22Rv1 (cell line): Measurements from ENCODE around the gene TNRC6B.

Source experiments
- H3K27ac ChIP-seq: fragments of 450-650 bp; 2 replicates; pipeline ENCODE4 v1.5.1; 2017
- CTCF ChIP-seq: fragments of 450-650 bp; IDR thresholded peaks from 2 replicates; pipeline ENCODE4 v1.5.1; 2017; ENCODE audit warnings: mild to moderate bottlenecking
- ZFX ChIP-seq: fragments of 450-650 bp; IDR thresholded peaks from 2 replicates; pipeline ENCODE4 v1.6.1; 2017; ENCODE audit warnings: antibody characterized with exemption, borderline replicate concordance

TNRC6B gene

GRCh38 chr22:40198733-40199132 lies 21.0 kb downstream of the TNRC6B start:
- TF ChIP-seq CTCF (no peak), ZFX (no peak)
- no peak overlapping the region for H3K27ac ChIP-seq

DNA sequence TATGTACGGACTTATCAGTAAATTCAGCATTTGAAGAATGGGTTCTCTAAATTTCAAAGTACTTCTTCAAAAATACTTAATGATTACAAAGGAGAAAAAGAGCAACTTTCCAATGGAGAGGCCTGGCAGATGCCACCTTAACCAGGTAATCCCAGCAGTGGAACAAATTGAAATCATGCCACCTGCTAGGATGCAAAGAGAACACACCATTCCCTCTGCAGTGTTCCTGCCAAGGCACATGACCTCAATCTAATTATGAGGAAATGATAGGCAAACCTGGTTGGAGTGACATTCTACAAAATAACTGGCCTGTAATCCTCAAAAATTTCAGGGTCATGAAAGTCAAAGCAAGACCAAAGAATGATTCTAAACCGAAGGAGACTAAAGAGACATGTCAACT lies 21.5 kb downstream of the TNRC6B start:
- TF ChIP-seq CTCF (no peak), ZFX (no peak)

DNA sequence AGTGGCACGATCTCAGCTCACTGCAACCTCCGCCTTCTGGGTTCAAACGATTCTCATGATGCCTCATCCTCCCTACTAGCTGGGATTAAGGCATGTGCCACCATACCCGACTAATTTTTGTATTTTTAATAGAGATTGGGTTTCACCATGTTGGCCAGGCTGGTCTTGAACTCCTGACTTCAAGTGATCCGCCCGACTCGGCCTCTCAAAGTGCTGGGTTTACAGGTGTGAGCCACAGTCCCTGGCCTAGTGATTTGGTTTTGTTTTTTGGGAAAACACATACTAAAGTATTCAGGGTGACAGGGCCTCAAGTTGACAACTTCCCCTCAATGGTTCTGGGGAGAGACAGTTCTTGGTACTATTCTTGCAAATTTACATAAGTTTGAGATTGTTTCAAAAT lies 22.1 kb downstream of the TNRC6B start:
- no peak overlapping the region for H3K27ac ChIP-seq

More for the DNA sequence above, 21.5 kb downstream of the TNRC6B start:
- H3K27ac ChIP-seq, result no peak overlapping the region

DNA sequence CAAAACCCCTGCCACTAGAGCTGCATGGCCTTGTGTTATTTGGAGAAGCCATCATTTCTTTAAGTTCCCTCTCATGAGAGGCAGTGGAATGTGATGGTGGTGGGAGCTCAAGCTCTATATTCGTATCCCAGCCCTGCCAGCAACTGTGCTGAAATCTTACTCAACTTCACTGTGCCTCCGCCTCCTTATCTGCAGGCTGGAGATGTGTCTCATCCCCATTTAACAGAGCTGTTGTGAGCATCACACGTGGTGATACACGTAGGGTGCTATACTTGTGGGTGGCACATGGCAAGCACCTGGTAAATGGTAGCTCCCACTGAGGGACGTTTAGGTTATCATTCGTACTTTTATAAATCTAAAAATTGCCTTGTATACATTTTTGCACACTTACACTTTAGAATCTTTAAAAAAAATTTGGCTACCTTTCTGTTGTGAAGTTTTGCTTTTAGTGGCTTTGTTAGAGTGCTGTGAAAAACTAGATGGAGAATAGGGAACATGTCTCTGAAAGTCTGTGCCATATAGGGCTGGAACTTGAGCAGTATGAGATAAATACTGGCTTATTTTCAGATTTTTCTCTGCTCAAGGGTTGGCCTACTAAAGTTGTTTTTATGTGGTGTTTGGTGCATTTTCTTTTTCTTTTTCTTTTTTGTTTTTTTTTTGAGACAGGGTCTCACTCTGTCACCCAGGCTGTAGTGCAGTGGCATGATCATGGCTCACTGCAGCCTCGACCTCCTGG lies 23.2 kb downstream of the TNRC6B start:
- TF ChIP-seq CTCF (no peak), ZFX (no peak)
- H3K27ac ChIP-seq, result no peak overlapping the region

More for the DNA sequence above, 22.1 kb downstream of the TNRC6B start:
- TF ChIP-seq CTCF, result no peak
- no peak for TF ChIP-seq ZFX

GRCh38 chr22:40202225-40202944 lies 24.7 kb downstream of the TNRC6B start:
- no peak for TF ChIP-seq CTCF
- no peak for TF ChIP-seq ZFX
- H3K27ac ChIP-seq, result no peak overlapping the region

- no peak overlapping the region for H3K27ac ChIP-seq
- no peak for TF ChIP-seq CTCF
- no peak for TF ChIP-seq ZFX
Measured at GRCh38 chr22:40203572-40203971, 25.8 kb downstream of the TNRC6B start.
